Mucosa of gallbladder (tissue), 1 donor: ENCODE results near the gene ATP5MC2. TPM values are rescaled to one million over a fixed set of nuclear protein-coding genes. Genes with fewer than 3 reads are reported as not detected.

Experiments
- total RNA-seq: library from RNA; stranded (reverse); gene quantifications from one replicate; pipeline ENCODE4 v1.2.1, GENCODE V29; 2021
- donor health status: DM: no; HTN: no; CAD: no.

Gene ATP5MC2
- total RNA-seq, 1 donor from 2014 or later: 318 TPM

Other genes with a start within 250 kb of the ATP5MC2 start
- 326 TPM for gene PRR13, start 234.3 kb downstream of the ATP5MC2 start, total RNA-seq
- 713 TPM for gene PCBP2, start 224.0 kb downstream of the ATP5MC2 start, total RNA-seq
- gene MAP3K12, start 176.6 kb downstream of the ATP5MC2 start, total RNA-seq: 29.2 TPM
- gene TARBP2, start 174.8 kb downstream of the ATP5MC2 start, total RNA-seq: 33.3 TPM
- gene NPFF, start 168.6 kb downstream of the ATP5MC2 start, total RNA-seq: not detected
- gene ATF7, start 49.7 kb downstream of the ATP5MC2 start, total RNA-seq: 53.3 TPM
- 188 TPM for gene CALCOCO1, start 51.4 kb upstream of the ATP5MC2 start, total RNA-seq
- gene CISTR, start 75.9 kb upstream of the ATP5MC2 start, total RNA-seq: not detected